Right atrium auricular region (tissue), 2 donors: ENCODE data around the gene KRTAP23-1. TPM values are rescaled to one million over a fixed set of nuclear protein-coding genes. Genes with fewer than 3 reads are reported as not detected.

Experiments
- DNase-seq: peaks from one replicate; pipeline ENCODE4 v3.0.0-alpha.2; 2019; ENCODE audit warnings: low spot score
- H3K27ac ChIP-seq, 2 donors: fragments of 200-600 bp; sonication (generic); 1 replicate in 1 of 2; 2 replicates in 1 of 2; pipeline ENCODE4 v1.5.1; 2016 to 2019
- H3K27me3 ChIP-seq, 2 donors: fragments of 200-600 bp; sonication (generic); one replicate each; pipeline versions ENCODE4 v1.5.1 to v1.6.0; 2017 to 2019
- H3K36me3 ChIP-seq: fragments of 200-600 bp; sonication (generic); one replicate; pipeline ENCODE4 v1.5.1; 2016
- H3K4me1 ChIP-seq, 2 donors: fragments of 200-600 bp; sonication (generic); one replicate each; pipeline versions ENCODE4 v1.5.1 to v1.6.0; 2017 to 2019
- H3K4me3 ChIP-seq, 2 donors: fragments of 200-600 bp; sonication (generic); 1 replicate in 1 of 2; 2 replicates in 1 of 2; pipeline ENCODE4 v1.5.1; 2017 to 2019; ENCODE audit warnings: mild to moderate bottlenecking in 1 of 2, moderate library complexity in 1 of 2
- H3K9me3 ChIP-seq, 2 donors: fragments of 200-600 bp; sonication (generic); one replicate each; pipeline ENCODE4 v1.5.1; 2019
- CTCF ChIP-seq, 2 donors: fragments of 200-600 bp; sonication (generic); IDR thresholded peaks; one replicate each; pipeline ENCODE4 v1.5.1; 2019; ENCODE audit warnings: antibody characterized with exemption in 2 of 2
- total RNA-seq, 2 donors: library from RNA; depleted of rRNA; stranded (reverse); fragments of >200 nt; gene quantifications; one replicate each; pipeline ENCODE4 v1.1.0, GENCODE V29; 2016

KRTAP23-1 gene
- total RNA-seq, 2 donors from 2014 or later, result not detected

GRCh38 chr21:30340714-30341573, 7.5 kb downstream of the KRTAP23-1 start:
- no peaks in the 10 kb centered on the region for H3K27me3 ChIP-seq
- H3K4me3 ChIP-seq, result no peak overlapping the region
- H3K9me3 ChIP-seq, result no peaks in the 10 kb centered on the region
- no peak for DNase-seq
- H3K36me3 ChIP-seq, result no peaks in the 10 kb centered on the region
- H3K27ac ChIP-seq, result no peak overlapping the region
- peak; percentile 84 to 90 for TF ChIP-seq CTCF (IDR thresholded peaks at IDR 0.05)
- no peaks in the 10 kb centered on the region for H3K4me1 ChIP-seq

GRCh38 chr21:30338717-30339116, 9.7 kb downstream of the KRTAP23-1 start:
- DNase-seq, result no peak
- Histone ChIP-seq H3K4me1 (no peaks in the 10 kb centered on the region), H3K27ac (no peak overlapping the region), H3K36me3 (no peaks in the 10 kb centered on the region), H3K4me3 (no peak overlapping the region), H3K27me3 (no peaks in the 10 kb centered on the region), H3K9me3 (no peaks in the 10 kb centered on the region)
- TF ChIP-seq CTCF (IDR thresholded peaks at IDR 0.05), result no peak

GRCh38 chr21:30337772-30338171, 10.6 kb downstream of the KRTAP23-1 start:
- H3K9me3 ChIP-seq, result no peaks in the 10 kb centered on the region
- TF ChIP-seq CTCF (IDR thresholded peaks at IDR 0.05), result no peak
- DNase-seq, result no peak
- no peak overlapping the region for H3K27ac ChIP-seq
- no peak overlapping the region for H3K4me3 ChIP-seq
- no peaks in the 10 kb centered on the region for H3K36me3 ChIP-seq
- H3K27me3 ChIP-seq, result no peaks in the 10 kb centered on the region
- no peaks in the 10 kb centered on the region for H3K4me1 ChIP-seq

GRCh38 chr21:30337276-30337744, 11.1 kb downstream of the KRTAP23-1 start, which contains the start of gene KRTAP27-1:
TSS of gene KRTAP27-1 (minus strand) at chr21:30337694. CDS start at chr21:30337668, 26 bp downstream.
- no peaks in the 10 kb centered on the region for H3K4me1 ChIP-seq
- H3K27ac ChIP-seq, result no peak within 1 kb of the TSS
- H3K36me3 ChIP-seq, result no peaks in the 10 kb centered on the region
- H3K27me3 ChIP-seq, result no peaks in the 10 kb centered on the region
- H3K9me3 ChIP-seq, result no peaks in the 10 kb centered on the region
- no peak within 1 kb of the TSS for H3K4me3 ChIP-seq
- no peak for DNase-seq
- no peak for TF ChIP-seq CTCF (IDR thresholded peaks at IDR 0.05)

GRCh38 chr21:30336596-30336995, 11.8 kb downstream of the KRTAP23-1 start:
- no peak overlapping the region for H3K27ac ChIP-seq
- H3K36me3 ChIP-seq, result no peaks in the 10 kb centered on the region
- no peak for TF ChIP-seq CTCF (IDR thresholded peaks at IDR 0.05)
- no peak for DNase-seq
- H3K27me3 ChIP-seq, result no peaks in the 10 kb centered on the region
- H3K4me3 ChIP-seq, result no peak overlapping the region
- no peaks in the 10 kb centered on the region for H3K9me3 ChIP-seq
- H3K4me1 ChIP-seq, result no peaks in the 10 kb centered on the region
